Central memory CD4-positive, alpha-beta T cell (primary cell): Measurements from ENCODE around the gene SLC6A3.

Source experiments
- DNase-seq: peaks from one replicate; pipeline ENCODE4 v3.0.0; 2022

SLC6A3 gene

DNA sequence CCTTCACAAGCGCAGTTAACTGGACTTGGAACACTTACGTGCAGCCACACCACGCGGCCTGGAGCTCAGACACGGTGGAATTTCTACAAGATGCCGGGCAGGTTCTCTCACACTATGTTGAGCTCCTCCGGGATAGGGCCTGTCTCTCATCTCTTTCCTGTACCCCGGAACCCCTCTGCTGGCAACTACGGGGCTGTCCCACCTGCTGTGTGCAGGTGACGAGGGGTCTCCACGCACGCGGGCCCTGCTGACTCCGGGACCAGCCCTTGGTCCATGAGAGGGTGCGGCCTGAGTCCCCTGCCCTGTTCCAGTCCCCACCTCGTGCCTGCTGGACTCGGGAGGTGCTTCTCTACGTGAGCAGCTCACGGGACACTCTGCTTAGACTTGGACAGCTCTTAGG is 40.1 kb downstream of the SLC6A3 start:
- DNase-seq: no peak

DNA sequence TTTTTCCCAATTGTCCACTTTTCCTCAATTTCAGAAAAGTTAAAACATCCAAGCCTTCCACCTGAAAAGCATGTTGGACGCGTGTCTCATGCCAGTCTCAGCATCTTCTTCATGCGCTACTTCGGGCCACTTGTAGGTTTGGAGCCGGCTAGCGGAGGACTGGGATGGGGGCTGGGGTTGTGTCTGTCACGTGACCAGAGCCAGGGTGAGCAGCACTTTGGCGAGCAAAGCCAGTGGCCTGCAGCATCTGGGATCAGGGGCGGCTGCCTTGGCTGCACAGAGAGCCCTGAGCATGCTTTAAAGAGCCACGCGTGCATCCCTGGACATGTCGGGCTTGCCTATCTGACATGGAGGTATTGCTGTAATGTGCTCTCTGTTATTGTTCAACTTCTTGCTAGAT is 41.2 kb downstream of the SLC6A3 start:
- no peak for DNase-seq

GRCh38 chr5:1402611-1403255 is 42.5 kb downstream of the SLC6A3 start:
- DNase-seq: no peak

DNA sequence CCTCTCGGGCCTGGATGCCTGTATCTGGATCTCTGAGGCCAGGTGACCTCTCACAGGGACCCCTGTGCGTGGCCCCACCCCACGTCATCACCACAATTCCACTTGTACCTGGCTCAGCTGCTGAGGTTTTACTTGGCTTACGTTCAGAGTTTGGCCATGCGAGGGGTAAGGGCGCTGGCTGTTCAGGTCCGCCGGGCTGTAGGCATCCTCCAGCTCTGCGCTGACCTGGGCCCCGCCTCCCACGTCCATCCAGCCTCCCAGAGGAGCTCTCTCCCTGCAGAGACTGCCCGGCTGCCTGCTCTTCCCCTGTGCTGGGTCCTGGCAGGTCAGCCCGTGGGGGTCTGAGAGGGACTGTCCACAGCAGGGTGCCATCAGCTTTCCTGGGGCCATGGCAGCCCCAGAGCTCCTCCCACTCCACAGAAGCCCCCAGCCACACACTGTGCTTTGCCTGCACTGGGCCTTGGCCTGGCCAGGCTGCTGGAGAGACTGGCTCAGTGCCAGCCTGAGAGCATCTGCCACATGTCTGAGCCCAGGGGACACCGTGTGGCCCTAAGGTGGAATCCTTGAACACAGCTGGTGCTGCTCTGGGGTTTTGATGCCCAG is 43.6 kb downstream of the SLC6A3 start:
- DNase-seq: no peak

DNA sequence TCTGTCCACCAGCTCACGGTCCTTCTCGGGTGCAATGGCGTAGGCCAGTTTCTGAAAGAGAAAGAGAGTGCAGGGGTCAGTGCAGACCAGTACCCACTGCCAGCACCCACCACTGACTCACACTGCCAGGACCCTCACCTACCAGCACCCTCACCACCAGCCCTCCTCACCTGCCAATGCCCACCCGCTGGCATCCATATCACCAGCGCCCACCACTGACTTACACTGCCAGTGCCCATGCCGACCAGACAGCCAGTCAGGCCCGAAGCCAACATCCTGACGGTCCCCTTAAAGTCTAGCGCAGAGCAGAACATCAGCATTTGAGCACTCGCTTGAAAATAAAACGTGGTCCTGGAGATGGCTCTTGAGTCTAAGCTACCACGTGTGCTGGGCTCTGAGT is 44.3 kb downstream of the SLC6A3 start:
- DNase-seq: no peak

- DNase-seq: no peak
Observed at GRCh38 chr5:1400211-1400855, 44.9 kb downstream of the SLC6A3 start.

DNA sequence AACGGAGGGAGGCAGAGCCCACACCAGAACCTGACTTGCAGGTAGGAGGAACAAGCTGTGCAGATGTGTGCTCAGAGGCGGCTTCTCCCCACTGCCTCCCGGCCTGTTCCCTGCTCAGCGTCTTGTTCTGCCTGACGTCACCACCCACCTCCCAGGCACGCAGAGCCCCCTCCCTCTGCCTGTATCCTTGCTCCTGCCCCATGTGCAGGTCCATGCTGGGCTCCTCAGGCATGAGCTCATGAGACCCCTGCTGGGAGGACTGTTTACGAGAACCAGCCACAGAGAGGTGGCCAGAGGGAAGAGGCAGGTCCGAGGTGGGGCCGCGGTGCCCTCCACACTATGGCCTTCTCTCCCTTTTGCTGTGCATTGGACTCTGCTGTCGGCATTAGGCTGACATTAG is 45.5 kb downstream of the SLC6A3 start:
- no peak for DNase-seq

DNA sequence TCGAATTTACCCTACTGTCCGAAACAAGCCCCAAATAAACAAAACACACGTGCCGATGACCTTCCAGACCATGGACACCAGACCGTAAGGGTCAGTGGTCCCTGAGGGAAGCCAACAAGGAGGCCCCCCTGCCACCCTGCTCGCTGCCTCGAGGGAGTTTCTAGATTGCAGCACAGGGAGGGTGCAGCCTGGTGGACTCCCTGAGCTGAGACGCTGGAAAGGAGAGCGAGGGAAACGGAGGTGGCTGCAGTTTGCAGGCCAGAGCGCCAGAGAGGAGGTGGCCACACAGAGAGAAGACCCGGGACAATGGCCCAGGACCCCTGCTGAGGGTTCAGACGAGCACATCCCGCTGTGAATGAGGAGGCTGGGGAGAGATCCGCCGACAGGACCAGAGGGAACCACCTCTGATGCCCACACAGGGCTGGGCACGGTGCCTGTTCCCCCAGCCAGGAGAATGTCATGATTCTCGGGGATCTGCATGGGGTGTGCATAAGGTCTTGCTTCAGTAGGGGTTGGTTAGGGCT is 48.9 kb downstream of the SLC6A3 start:
- no peak for DNase-seq

- DNase-seq: no peak
Observed at GRCh38 chr5:1394881-1395860, 50.1 kb downstream of the SLC6A3 start.

DNA sequence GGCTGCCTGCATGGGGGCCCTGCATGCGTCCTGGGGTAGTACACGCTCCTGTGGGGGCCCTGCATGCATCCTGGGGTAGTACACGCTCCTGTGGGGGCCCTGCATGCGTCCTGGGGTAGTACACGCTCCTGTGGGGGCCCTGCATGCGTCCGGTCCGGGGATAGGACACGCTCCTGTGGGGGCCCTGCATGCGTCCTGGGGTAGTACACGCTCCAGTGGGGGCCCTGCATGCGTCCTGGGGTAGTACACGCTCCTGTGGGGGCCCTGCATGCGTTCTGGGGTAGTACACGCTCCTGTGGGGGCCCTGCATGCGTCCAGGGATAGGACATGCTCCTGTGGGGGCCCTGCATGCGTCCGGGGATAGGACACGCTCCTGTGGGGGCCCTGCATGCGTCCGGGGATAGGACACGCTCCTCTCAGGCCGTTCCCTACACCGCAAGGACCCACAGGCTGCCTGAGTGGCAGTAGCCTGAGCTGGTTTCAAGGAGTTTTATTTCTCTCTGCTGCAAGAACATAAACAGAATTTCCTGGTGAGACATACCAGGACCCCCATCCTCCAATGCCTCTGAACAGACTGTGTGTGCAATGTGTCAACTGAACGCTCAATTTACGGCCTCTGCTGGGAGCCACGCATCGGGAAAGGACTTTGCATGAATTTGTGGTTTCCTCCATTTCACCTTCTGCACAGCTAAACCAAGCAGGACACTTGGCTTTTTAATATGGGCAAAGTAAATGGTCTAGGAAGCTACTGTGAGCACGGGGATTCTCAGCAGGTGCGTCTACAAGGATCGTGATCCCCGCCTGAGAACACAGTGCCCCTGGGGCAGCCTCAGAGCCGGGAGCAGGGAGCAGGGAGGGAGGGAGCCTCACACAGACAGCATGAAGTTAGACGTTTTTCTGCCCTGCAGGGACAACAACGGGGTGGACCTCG is 51.4 kb downstream of the SLC6A3 start:
- no peak for DNase-seq

- DNase-seq: no peak
Observed at GRCh38 chr5:1392801-1393565, 52.3 kb downstream of the SLC6A3 start.

DNA sequence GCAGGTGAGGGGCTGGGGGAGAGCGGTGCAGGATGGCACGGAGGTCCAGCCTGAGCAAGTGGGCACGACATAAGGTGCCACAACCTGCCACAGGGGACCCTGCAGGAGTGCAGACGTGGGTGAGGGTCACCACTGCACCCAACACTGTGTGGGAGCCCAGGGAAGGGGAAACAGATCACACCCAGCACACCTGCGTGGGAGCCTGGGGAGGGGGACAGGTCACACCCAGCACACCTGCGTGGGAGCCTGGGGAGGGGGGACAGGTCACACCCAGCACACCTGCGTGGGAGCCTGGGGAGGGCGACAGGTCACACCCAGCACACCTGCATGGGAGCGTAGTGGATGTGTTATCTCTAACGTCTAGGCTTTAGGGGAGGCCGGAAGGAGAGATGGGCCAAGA is 53.0 kb downstream of the SLC6A3 start:
- DNase-seq: no peak

- DNase-seq: no peak
Observed at GRCh38 chr5:1391691-1392090, 53.5 kb downstream of the SLC6A3 start.

GRCh38 chr5:1390861-1391600 is 54.2 kb downstream of the SLC6A3 start:
- no peak for DNase-seq

DNA sequence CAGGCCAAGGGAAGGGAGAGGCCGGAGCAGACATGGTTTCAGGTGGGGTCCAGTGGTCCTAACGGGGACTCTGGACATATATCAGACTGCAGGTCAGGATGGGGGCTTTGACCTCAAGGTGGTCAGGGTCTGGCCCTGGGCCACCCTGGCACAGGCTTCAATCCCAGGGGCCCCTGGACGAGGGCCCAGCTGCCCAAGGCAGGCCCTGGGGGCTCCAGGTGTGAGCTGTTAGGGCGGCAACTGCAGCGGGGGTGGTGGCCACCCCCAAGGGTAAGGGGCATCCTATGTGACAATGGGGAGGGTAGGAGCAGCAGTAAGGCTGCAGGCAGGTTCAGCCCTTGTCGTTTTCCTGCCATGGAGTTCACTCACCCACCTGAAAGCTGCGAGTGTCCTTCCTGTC is 54.9 kb downstream of the SLC6A3 start:
- no peak for DNase-seq

DNA sequence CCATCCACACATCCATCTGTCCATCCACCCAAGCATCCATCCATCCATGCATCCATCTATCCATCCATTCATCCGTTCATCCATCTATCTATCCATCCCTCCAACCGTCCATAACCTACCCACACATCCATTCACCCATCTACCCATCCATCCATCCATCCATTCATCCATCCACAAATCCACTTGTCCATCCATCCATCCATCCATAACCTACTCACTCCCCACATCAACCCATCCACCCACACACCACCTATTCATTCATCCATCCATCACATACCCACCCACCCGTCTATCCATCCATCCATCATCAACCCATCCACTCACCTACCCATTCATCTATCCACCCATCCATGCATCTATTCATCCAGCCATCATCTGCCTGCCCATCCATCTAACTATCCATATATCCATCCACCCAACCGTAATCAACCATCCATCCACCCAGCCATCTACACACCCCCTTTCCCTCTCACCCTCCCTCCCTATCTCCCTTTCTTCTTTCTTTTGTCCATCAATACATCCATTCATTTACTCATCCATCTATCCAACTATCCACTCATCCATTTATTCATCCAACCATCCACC is 56.8 kb downstream of the SLC6A3 start:
- DNase-seq: no peak

DNA sequence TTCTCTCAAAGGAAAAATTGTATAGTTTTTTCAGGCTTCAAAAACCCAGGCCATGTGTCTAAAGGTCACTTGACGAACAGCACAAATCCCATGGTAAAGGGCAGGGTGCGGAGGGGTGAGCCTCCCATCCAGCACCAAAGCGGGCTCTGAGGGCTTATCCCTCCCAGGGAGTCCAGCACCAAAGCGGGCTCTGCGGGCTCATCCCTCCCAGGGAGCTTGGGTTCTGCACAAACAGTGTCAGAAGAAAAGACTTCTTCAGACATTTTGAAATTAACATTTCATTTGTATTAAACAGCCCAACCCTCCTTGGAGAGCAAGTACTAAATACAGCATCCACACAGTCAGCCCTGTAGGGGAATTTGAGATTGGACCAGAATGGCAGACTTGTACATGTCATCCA is 57.4 kb downstream of the SLC6A3 start:
- DNase-seq: no peak

GRCh38 chr5:1387059-1387755 is 58.0 kb downstream of the SLC6A3 start:
- no peak for DNase-seq

- DNase-seq: peak; percentile 83
Observed at GRCh38 chr5:1386274-1386717, 58.9 kb downstream of the SLC6A3 start.
